ENCODE measurements around the gene GALM.
"Not testable (repeated sequence)": the region's sequence is repeated elsewhere in the genome, so short reads cannot be mapped to it uniquely, and the experiment has no call there.

GRCh38 chr2:38714941-38715340 lies 49.0 kb downstream of the GALM start:
- TF ChIP-seq SIN3A (IDR thresholded peaks at IDR 0.05; ENCODE audit: borderline replicate concordance, insufficient read depth, low read depth, low read length); CTCF (IDR thresholded peaks at IDR 0.05): not testable (repeated sequence)
